ES-I3 (cell line): ENCODE data around the gene CAV2.
"Not testable (repeated sequence)": the region's sequence is repeated elsewhere in the genome, so short reads cannot be mapped to it uniquely, and the experiment has no call there.

ENCODE experiments used
- H3K36me3 ChIP-seq: 2 replicates; pipeline ENCODE4 v1.6.1; 2013; ENCODE audit warnings: mild to moderate bottlenecking, low read length, control low read depth, moderate library complexity; ENCODE audit not compliant: insufficient read depth
- H3K4me1 ChIP-seq: 2 replicates; pipeline ENCODE4 v1.6.1; 2013; ENCODE audit warnings: mild to moderate bottlenecking, control low read depth, low read length; ENCODE audit not compliant: insufficient read depth
- H3K9ac ChIP-seq: 2 replicates; pipeline ENCODE4 v1.6.1; 2013; ENCODE audit warnings: low read depth, mild to moderate bottlenecking, low read length, moderate library complexity
- H3K9me3 ChIP-seq: 2 replicates; pipeline ENCODE4 v1.6.1; 2013; ENCODE audit warnings: mild to moderate bottlenecking, low read length, moderate library complexity; ENCODE audit not compliant: control insufficient read depth, insufficient read depth

The CAV2 gene

DNA sequence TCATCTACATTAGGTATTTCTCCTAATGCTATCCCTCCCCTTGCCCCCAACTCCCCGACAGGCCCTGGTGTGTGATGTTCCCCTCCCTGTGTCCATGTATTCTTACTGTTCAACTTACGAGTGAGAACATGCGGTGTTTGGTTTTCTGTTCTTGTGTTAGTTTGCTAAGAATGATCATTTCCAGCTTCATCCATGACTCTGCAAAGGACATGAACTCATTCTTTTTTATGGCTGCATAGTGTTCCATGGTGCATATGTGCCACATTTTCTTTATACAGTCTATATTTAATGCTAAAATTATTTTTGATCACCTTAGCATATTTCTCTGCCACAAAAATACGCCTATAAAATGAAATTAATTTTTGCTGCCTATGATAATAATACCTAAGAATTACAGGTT is 15.1 kb upstream of the CAV2 start:
- not testable (repeated sequence) for H3K9ac ChIP-seq, H3K9me3 ChIP-seq, H3K36me3 ChIP-seq, H3K4me1 ChIP-seq

DNA sequence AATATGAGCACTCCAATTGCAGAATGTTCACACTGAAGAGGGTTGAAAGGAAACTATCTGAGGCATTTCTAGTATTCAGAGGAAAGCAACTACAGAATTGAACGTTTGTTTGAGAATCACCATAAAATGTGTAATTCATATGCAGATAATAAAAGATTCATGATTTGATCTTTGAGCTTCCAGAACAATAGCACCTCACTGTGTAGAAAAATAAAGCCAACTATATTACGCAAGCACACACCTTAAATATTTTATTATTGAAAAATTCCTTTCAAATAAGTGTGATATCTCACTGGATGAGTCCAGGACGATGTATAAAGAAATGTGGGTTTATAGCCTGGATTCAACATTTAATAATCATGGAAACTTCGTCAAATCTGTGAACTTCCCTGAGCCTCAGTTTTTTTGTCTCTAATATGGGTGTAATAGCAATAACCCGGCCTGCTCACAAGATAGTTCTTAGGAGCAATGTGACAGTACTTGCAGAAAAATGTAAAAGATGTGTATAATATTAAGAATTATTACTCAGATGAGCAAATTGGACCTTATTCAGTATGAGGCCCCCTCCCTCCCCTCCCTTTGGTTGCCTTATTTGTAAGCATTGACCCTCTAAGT is 11.5 kb upstream of the CAV2 start:
- Histone ChIP-seq H3K9me3 (no peaks in the 10 kb centered on the region), H3K4me1 (no peaks in the 10 kb centered on the region; the same call in 1 of the 2 replicates), H3K9ac (no peak overlapping the region), H3K36me3 (no peaks in the 10 kb centered on the region)

DNA sequence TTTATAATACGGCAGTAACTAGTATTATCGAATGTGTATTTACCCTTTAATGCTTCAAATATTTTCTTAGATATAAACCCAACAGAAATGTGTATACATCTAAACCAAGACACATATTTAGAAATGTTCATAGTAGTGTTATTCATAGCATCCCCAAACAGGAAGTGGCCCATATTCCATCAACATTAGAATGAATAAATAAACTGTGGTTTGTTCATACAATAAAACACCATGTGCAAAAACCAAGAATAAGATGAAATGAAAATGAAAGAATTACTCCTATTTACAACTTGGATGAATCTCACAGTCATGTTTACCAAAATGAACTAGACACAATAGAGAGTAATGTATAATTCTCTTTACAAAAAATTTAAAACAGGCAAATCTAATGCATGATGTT is 9.2 kb upstream of the CAV2 start:
- Histone ChIP-seq H3K36me3 (no peaks in the 10 kb centered on the region), H3K9me3 (no peaks in the 10 kb centered on the region), H3K4me1 (no peaks in the 10 kb centered on the region; the same call in 1 of the 2 replicates), H3K9ac (no peak overlapping the region)

DNA sequence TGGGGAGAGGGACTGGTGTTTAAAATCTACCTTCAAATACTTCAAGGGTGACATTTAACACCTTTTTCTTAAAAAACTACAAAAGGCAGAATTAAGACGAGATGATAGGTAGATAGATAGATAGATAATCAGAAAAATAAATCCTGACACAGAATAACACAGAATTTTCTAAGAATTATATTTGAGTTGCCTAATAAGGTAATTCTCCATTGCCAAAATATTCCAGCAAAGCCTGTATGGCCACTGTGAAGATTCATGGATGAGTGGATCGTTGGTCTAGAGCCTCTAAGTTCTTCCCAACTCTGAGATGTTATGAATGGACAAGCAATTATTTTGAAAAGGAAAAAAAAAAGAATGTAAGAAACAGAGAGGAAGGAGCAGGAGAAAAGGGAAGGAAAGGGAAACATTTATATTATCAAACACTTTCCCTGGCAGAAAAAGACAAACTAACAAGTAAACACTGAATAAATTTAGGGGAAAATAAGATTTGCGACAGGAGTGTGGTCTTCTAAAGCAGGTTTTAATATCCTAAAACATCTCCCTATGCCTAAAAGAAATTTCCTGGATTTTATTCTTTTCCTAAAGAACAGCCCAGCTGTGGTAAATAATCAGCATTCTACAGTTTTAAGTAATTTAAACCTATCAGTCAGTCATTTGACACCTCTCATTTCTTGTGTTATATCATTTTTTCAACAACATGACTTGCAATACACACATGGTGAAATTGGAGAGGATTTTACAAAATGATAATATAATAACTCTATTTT is 7.5 kb upstream of the CAV2 start:
- no peaks in the 10 kb centered on the region; the same call in 1 of the 2 replicates for H3K4me1 ChIP-seq
- no peak overlapping the region for H3K9ac ChIP-seq
- no peaks in the 10 kb centered on the region for H3K36me3 ChIP-seq
- H3K9me3 ChIP-seq = no peaks in the 10 kb centered on the region

DNA sequence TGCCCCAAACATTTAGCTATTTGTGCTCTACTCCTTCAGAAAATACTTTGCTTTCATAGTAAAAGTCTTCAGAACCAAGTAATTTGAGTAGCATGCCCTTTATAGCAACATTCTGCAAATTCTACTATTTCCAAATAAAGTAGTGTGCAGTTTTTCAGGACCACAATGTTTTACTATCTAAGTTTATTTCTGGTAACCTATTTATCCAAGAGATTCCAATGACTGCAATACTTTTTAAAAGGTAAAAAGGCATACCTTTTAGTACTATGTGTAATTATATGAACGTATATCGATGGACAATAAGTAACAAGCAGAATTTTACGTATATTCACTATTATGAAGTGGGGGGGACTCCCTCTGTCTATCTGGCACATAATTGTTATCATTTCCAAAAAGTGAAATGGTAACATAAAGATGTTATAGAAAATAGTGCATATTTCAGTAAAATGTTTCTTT is 6.9 kb upstream of the CAV2 start:
- Histone ChIP-seq H3K36me3 (no peaks in the 10 kb centered on the region), H3K9ac (no peak overlapping the region), H3K4me1 (no peaks in the 10 kb centered on the region; the same call in 1 of the 2 replicates), H3K9me3 (no peaks in the 10 kb centered on the region)

DNA sequence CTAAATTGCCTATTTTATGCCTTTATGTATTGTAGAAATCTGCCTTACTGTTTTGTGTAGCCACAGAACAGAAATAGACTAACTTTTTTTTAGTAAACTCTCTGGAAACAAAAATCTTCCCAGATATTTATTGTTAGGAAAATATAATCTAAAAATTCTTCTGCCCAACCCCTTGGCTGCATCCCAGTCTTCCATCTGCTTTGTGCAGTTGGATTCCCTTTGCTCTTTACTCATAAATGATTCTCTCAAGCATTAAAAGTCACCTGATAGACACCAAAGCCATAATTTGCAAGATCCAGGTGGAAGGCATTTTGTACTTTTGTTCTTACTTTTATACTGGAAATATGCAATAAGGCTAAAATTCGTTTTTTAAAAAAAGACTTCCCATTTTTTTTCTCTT is 6.1 kb upstream of the CAV2 start:
- Histone ChIP-seq H3K36me3 (no peaks in the 10 kb centered on the region), H3K4me1 (no peaks in the 10 kb centered on the region; the same call in 1 of the 2 replicates), H3K9me3 (no peaks in the 10 kb centered on the region), H3K9ac (no peak overlapping the region)

DNA sequence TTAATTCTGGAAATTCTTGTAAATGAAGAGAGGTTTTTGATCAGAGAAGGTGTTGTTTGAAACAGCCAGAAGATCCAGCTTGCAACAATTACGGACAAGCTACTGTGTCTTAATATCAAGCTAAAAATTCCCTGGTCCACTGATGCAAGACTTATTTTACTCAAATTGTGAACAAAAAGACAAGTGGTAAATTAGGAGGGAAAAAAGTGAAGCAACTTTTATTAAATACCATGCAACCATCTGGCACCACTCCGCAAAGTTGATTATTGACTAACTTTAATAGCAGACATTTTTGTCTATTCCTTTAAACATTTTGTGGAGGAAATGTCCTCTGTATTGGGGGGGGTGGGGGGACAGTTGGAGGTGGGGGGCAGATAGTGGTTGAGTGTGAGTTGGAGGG is 5.1 kb upstream of the CAV2 start:
- H3K36me3 ChIP-seq = no peaks in the 10 kb centered on the region
- no peaks in the 10 kb centered on the region for H3K9me3 ChIP-seq
- no peaks in the 10 kb centered on the region; the same call in 1 of the 2 replicates for H3K4me1 ChIP-seq
- H3K9ac ChIP-seq = no peak overlapping the region

DNA sequence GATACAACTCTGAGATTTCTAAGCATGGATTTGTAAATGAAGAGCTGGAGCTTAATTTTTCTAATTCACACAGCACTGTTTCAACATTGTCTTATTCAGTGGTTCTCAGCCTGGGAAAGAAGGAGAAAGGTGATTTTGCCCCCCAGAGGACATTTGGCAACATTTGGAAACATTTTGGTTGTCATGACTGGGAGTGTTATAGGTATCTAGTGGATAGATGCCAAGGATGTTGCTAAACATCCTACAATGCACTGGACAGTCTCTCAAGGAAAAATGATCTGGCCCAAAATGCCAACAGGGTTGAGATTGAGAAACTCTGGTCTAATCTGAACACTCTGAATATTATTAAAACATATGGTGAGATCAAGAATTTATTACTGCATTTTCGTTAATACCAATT is 3.8 kb upstream of the CAV2 start:
- Histone ChIP-seq H3K4me1 (no peaks in the 10 kb centered on the region; the same call in 1 of the 2 replicates), H3K36me3 (no peaks in the 10 kb centered on the region), H3K9ac (no peak overlapping the region), H3K9me3 (no peaks in the 10 kb centered on the region)

DNA sequence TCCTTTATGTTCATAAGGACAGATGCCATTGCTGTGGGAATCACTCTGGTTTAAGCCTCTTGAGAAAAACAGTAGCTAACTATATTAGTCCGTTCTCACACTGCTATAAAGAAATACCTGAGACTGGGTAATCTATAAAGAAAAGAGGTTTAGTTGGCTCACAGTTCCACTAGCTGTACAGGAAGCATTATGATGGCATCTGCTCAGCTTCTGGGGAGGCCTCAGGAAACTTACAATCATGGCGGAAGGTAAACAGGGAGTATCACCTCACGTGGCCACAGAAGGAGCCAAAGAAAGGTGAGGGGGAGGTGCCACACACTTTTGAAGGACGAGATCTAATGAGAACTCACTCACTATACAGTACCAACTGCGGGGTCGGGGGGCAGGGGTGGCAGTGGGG is 2.9 kb upstream of the CAV2 start:
- H3K9me3 ChIP-seq = no peaks in the 10 kb centered on the region
- peaks cover 6% of the 10 kb centered on the region for H3K4me1 ChIP-seq
- H3K9ac ChIP-seq = no peak overlapping the region
- H3K36me3 ChIP-seq = no peaks in the 10 kb centered on the region

DNA sequence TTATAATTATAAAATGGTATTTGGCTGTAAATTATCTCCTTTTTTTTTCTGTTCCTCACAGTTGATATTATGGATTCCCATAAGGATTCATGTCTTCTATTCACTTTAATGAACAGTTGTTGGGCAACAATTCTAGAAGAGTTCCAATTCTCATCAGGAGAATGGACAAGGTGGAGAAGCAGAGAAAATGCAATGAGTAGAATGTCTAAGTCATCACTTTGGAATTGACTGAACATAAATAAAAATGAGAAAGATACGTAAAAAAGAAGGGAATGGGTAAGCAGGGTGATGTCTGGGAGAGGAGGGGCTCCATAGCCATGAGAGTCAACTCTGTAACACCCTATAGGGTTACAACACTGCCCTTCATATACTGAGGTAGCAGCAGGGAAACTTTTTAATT is 1.8 kb upstream of the CAV2 start:
- no peaks in the 10 kb centered on the region; the same call in 1 of the 2 replicates for H3K36me3 ChIP-seq
- H3K9me3 ChIP-seq = no peaks in the 10 kb centered on the region
- peaks cover 7% of the 10 kb centered on the region; the same call in 1 of the 2 replicates for H3K4me1 ChIP-seq
- no peak overlapping the region for H3K9ac ChIP-seq

DNA sequence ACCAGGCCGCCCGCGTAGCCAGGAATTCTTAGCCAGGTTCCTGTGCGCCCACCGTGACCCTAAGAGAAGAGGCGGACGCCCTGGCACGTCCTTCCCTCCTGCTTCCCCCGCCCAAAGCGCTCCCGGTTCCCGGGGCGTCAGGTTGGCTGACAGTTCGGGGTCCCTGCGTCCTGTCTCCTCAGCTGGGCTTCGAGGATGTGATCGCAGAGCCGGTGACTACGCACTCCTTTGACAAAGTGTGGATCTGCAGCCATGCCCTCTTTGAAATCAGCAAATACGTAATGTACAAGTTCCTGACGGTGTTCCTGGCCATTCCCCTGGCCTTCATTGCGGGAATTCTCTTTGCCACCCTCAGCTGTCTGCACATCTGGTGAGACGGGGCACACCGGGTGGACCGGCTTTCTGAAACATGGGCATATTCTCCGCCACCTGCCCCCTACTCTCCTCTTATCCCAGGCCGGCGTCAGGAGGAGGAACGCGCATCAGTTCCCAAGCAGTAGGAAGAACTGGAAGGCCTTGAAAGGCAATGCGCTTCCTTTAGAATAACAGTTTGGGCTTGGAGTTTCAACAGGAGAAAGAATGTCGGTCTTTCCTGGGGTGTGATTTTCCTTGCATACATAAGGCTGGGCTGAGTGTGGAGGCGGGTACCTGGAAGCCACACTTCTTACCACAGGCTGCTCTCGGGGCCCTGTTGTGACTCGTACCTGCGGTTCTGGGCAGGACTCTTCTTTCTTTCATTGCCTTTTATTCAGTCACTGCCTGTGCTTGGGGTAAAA is 728 bp downstream of the CAV2 start:
- peak overlapping the region; percentile 82 for H3K9ac ChIP-seq
- H3K9me3 ChIP-seq = no peaks in the 10 kb centered on the region
- peaks cover 7% of the 10 kb centered on the region; the same call in 1 of the 2 replicates for H3K4me1 ChIP-seq
- H3K36me3 ChIP-seq = peaks cover under 1% of the 10 kb centered on the region; the same call in 1 of the 2 replicates

DNA sequence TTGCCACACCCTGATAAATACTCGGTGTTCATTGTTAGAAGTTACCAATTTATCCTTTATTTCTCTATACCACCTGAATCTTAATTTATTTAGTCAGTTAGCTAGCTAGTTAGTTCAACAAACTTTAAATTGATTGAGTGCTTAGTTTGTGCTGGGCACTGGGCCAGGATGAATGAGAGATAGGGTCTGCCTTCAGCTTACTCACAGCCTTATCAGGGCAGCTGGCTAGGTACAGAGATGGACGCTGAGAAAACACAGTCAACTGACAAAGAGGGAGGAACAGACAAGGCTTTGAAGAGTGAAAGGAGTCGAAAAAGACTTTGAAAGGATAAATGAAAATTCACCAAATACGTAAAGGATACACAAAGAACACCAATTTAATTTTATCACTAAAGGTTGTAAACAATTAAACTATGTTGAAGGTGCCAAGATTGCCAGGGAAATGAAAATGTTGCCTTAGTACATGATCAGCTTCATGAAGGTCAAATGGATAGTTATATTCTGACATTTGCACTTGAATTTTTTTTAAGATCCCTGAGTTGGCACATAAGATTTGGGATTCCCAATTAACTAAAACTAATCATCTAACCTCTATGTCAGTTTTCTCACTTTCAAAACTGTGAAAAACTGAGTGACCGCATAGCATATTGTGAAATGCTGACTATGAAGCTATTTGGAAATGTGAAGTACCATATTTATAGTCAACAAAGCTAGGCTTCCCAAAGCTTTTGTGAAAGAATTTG is 2.1 kb downstream of the CAV2 start:
- Histone ChIP-seq H3K36me3 (peaks cover 6% of the 10 kb centered on the region; the same call in 1 of the 2 replicates), H3K4me1 (peaks cover 7% of the 10 kb centered on the region; the same call in 1 of the 2 replicates), H3K9ac (peak overlapping the region; percentile 82; the same call in 1 of the 2 replicates), H3K9me3 (no peaks in the 10 kb centered on the region)

DNA sequence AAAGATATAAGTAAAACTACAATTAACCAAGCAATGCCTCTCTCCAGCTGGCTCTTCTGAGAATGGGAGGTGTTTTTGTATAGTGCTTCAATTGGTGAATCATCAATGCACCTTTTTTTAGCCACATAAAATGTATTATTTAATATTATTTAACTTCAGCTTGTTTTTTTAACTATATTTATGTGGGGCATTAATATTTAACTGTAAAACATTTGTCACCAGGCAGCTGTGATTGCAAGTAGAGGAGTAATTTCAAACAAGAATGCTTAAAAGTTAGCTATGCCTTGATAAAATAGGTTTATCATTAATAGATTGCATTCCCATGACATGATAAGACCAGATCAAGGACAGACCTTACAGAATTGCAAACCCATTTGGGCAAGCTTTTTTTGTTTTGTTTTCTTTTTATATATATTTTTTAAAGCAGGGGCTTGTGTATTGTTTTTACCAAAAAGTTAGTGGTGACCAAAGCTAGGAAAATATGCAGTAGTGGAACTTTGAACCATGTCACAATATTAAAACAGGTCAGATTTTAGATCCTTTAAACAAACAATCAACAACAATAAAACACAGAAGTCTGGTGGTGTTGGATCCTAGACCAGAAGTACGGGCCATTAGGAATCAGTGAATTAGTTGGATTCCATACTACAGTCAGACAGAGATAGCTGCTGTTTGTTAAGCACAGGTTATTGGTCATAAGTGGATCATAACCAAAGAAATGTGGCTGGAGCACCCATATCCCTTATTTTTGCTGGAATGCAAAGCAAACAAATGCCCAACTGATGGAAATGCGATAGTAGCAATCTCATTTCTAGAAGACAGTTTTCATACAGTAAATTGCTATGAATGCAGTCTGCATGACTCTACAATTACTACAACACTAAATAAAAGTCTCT is 2.9 kb downstream of the CAV2 start:
- H3K9ac ChIP-seq = no peak overlapping the region
- H3K4me1 ChIP-seq = peaks cover 7% of the 10 kb centered on the region; the same call in 1 of the 2 replicates
- H3K9me3 ChIP-seq = no peaks in the 10 kb centered on the region
- H3K36me3 ChIP-seq = peaks cover 6% of the 10 kb centered on the region; the same call in 1 of the 2 replicates
